SK-N-MC (cell line): ENCODE results near the gene RFC2.

Source experiments
- DNase-seq: peaks from one replicate; pipeline ENCODE4 v3.0.0-alpha.2; 2011; ENCODE audit warnings: low read depth, low spot score
- H3K27ac ChIP-seq: fragments of 200-600 bp; sonication (generic); 2 replicates; pipeline ENCODE4 v1.5.1; 2016; ENCODE audit warnings: mixed run types
- H3K36me3 ChIP-seq: fragments of 200-600 bp; sonication (generic); 2 replicates; pipeline ENCODE4 v1.6.1; 2017; ENCODE audit warnings: antibody characterized with exemption, low read length, mixed read lengths; ENCODE audit not compliant: insufficient read depth
- H3K4me3 ChIP-seq: fragments of 200-600 bp; sonication (generic); 2 replicates; pipeline ENCODE4 v1.5.1; 2016
- H3K9ac ChIP-seq: fragments of 200-600 bp; sonication (generic); 2 replicates; pipeline ENCODE4 v1.8.0; 2017; ENCODE audit warnings: mixed run types, mixed read lengths; ENCODE audit not compliant: insufficient read length
- H3K9me3 ChIP-seq: fragments of 200-600 bp; sonication (generic); 2 replicates; pipeline ENCODE4 v1.6.1; 2017; ENCODE audit warnings: low read depth, mild to moderate bottlenecking, antibody characterized with exemption, low read length, moderate library complexity, mixed read lengths
- EZH2 ChIP-seq: fragments of 200-600 bp; sonication (generic); IDR thresholded peaks from one replicate; pipeline ENCODE4 v1.6.1; 2017; ENCODE audit warnings: antibody characterized with exemption
- FOXP2 ChIP-seq: optimal IDR thresholded peaks from 2 replicates; pipeline ENCODE3; 2011; ENCODE audit warnings: mild to moderate bottlenecking, moderate library complexity; ENCODE audit not compliant: insufficient read depth; ENCODE audit errors: extremely low read length, control extremely low read depth
- POLR2AphosphoS5 ChIP-seq: IDR thresholded peaks from 2 replicates; pipeline ENCODE4 v1.6.1; 2012; ENCODE audit warnings: mild to moderate bottlenecking, low read depth, low read length, borderline replicate concordance

Gene RFC2

DNA sequence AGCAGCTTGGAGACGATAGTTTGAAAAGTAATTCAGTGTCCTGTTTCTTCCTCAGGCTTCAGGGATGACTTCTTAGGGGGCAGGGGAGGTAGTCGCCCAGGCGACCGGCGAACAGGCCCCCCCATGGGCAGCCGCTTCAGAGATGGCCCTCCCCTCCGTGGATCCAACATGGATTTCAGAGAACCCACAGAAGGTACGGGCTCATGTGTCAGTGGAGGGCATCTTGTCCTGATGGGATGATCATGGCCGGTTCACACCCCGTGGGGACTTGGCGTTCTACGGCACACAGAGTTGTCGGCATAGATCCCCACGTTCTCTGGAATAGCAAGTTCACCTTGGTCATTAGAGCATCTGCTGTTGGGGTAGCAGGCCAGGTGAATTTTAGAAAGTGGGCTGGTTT lies 59.5 kb downstream of the RFC2 start:
- no peak overlapping the region for H3K4me3 ChIP-seq
- DNase-seq: no peak
- no peak overlapping the region for H3K27ac ChIP-seq
- no peak for TF ChIP-seq EZH2
- TF ChIP-seq POLR2AphosphoS5: no peak
- no peak for TF ChIP-seq FOXP2
- peaks cover 68% of the 10 kb centered on the region for H3K36me3 ChIP-seq
- H3K9ac ChIP-seq: no peak overlapping the region
- no peaks in the 10 kb centered on the region for H3K9me3 ChIP-seq

DNA sequence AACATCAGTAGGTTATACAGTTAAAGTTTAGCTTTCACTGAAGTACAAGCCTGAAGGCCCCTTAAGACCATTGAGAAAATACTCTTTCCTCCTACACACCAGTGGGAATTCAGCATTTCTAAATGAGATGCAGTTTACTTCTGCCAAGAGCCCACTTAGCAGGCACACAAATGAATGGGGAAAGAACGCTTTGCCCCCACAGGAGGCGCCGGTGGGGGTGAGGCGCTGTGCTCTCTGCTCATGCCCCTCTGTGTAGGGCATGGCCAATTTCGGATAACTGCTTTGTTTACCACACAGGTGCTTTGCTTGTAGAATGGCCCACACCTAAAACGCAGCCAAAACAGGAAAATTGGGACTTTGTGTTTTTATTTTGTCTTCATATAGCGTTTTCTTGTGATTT lies 60.3 kb downstream of the RFC2 start:
- peaks cover 76% of the 10 kb centered on the region for H3K36me3 ChIP-seq

DNA sequence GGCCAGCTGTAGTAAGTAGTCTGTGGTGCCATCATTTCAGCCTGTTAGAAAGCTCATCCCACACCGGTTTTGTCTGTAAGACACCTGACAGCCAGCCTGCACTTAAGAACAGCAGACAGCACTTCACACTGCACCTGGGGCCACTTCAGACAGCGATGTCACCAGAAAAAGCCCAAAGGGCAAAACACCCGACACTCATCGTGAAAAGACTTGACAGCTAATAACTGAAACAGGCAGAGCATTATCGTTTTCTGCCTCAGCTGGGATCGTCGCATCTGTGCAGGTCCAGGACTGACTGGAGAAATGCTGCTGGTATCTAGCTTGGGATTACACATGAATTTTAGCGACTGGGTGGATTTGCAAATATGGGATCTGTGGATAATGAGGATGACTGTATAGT lies 61.1 kb downstream of the RFC2 start:
- no peak overlapping the region for H3K27ac ChIP-seq
- no peak for DNase-seq
- no peak for TF ChIP-seq EZH2
- TF ChIP-seq POLR2AphosphoS5: no peak
- TF ChIP-seq FOXP2: no peak
- H3K9me3 ChIP-seq: no peaks in the 10 kb centered on the region
- no peak overlapping the region for H3K4me3 ChIP-seq
- peaks cover 85% of the 10 kb centered on the region for H3K36me3 ChIP-seq
- no peak overlapping the region for H3K9ac ChIP-seq

More for the DNA sequence above, 60.3 kb downstream of the RFC2 start:
- TF ChIP-seq EZH2 (no peak), POLR2AphosphoS5 (no peak)
- H3K9ac ChIP-seq: no peak overlapping the region
- no peak overlapping the region for H3K27ac ChIP-seq
- H3K9me3 ChIP-seq: no peaks in the 10 kb centered on the region
- no peak overlapping the region for H3K4me3 ChIP-seq
- no peak for DNase-seq

DNA sequence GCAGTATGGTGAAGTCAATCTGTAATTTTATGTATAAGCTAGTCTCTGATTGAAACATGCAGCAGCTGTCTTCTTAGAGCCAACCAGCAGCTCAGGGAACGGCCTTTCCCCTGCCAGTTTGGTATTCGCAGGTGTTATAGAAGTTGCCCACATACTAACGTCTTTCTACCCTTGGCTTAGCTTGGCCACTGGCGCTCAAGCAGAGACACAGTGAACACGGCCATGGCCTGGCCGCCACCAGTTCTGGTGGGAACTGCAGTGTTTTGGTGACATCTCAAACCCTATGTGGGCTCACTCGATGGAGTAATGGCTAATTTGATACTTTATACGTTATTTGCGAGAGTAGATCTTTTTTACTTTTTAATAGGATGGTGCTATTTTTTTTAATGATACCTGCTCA lies 63.0 kb downstream of the RFC2 start:
- TF ChIP-seq POLR2AphosphoS5: no peak
- no peak for TF ChIP-seq FOXP2
- no peak for TF ChIP-seq EZH2
- H3K4me3 ChIP-seq: no peak overlapping the region
- DNase-seq: no peak
- H3K9me3 ChIP-seq: no peaks in the 10 kb centered on the region
- peaks cover 89% of the 10 kb centered on the region for H3K36me3 ChIP-seq
- no peak overlapping the region for H3K27ac ChIP-seq
- H3K9ac ChIP-seq: no peak overlapping the region

DNA sequence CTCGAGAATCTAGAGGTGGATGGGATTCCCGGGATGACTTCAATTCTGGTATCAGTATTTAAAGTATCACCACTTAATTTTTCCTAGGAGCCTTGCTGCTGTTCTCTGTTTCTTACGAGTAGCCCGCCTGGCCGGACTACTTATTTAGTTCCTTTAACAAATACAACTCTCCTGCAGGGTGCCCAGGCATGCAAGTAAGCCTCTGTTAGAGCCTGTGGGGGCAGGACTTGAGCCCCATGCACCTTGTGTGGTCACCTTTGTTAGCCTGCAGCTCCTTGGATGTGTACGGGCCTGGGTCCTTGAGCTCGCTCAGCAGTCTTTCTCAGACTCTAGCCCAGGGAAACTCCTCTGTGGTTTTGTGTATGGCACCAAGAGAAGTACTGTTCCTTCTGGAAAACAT lies 63.9 kb downstream of the RFC2 start:
- H3K36me3 ChIP-seq: peaks cover 86% of the 10 kb centered on the region
- no peak overlapping the region for H3K4me3 ChIP-seq
- no peak overlapping the region for H3K27ac ChIP-seq
- DNase-seq: no peak
- H3K9ac ChIP-seq: no peak overlapping the region
- TF ChIP-seq POLR2AphosphoS5 (no peak), FOXP2 (no peak), EZH2 (no peak)
- no peaks in the 10 kb centered on the region for H3K9me3 ChIP-seq

DNA sequence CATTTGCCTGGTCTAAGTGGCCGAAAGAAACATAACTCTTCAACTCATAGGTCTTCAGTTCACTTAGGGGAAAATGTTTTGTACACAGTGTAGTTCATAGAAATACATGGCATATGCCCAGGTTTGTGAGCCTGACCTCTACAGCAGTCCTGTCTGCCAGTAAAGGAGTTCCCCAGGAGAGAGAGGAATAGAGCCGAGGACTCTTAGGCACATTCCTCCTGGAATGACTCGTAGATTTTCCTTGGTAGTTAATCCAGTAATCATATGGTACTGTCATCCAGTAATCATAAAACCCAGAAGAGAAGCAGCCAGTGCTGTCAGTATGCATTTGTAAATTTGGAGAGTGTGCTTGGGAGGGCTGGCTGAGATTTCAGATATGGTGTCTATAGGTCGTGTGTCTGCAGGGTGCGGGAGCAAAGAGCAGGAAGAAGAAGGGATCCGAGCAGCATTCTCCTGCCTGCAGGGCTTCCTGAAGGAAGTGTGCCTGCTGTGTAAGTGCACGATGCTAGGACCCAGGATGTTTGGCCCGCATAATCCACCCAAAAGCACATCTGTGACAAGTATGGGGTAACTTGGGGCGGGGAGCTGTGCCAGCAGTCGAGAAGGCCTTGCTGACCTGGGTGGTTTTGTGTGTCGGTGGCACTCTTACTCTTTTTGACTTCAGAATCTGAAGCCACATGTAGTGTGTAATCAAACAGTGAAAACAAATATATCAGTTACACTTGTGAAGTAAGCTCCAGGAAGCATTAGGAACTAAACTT lies 66.1 kb downstream of the RFC2 start:
- Histone ChIP-seq H3K36me3 (peaks cover 81% of the 10 kb centered on the region), H3K4me3 (no peak overlapping the region), H3K9me3 (no peaks in the 10 kb centered on the region), H3K9ac (no peak overlapping the region), H3K27ac (peak overlapping the region; percentile 75; the same call in 1 of the 2 replicates)
- no peak; the same call in 1 of the 2 replicates for TF ChIP-seq POLR2AphosphoS5
- no peak for TF ChIP-seq EZH2
- TF ChIP-seq FOXP2: no peak
- no peak for DNase-seq

DNA sequence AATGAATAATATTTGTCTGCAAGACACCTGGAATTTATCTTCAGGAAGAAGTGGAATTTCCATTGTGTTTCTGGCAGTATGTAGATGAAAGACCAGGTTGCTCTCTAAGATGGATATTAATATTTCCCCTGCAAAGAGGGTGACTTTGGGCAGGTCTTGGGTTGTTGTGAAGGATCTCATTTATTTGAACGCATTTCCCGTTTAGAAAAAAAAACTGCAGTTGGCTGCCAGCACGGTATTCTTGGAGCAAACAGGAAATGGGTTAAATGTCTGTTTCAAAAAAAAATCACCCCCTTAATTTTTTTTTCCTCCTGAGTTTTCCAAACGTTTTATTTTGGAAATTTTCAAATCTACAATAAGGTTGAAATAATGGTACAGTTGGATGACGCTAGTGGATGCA lies 68.6 kb downstream of the RFC2 start:
- Histone ChIP-seq H3K9me3 (no peaks in the 10 kb centered on the region), H3K36me3 (peaks cover 76% of the 10 kb centered on the region), H3K9ac (no peak overlapping the region), H3K27ac (no peak overlapping the region), H3K4me3 (no peak overlapping the region)
- no peak for DNase-seq
- no peak for TF ChIP-seq EZH2
- TF ChIP-seq FOXP2: no peak
- TF ChIP-seq POLR2AphosphoS5: no peak

DNA sequence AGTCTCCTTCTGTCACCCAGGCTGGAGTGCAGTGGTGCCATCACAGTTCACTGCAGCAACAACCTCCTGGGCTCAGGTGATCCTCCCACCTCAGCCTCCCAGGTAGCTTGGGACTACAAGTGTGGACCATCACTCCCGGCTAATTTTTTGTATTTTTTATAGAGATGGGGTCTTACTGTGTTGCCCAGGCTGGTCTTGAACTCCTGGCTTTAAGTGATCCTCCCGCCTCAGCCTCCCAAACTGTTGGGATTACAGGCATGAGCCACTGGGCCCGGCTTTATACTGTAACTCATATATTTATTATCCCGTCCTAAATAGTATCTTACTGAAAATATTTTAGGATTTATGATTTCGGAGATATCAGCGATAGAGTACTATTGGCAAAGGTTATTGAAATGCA lies 69.2 kb downstream of the RFC2 start:
- DNase-seq: no peak
- Histone ChIP-seq H3K9ac (no peak overlapping the region), H3K27ac (no peak overlapping the region), H3K4me3 (no peak overlapping the region), H3K9me3 (no peaks in the 10 kb centered on the region), H3K36me3 (peaks cover 76% of the 10 kb centered on the region)
- TF ChIP-seq POLR2AphosphoS5 (no peak), EZH2 (no peak), FOXP2 (no peak)
